K562 (cell line): ENCODE measurements around the gene SLC9A3. TPM values are rescaled to one million over a fixed set of nuclear protein-coding genes. Genes with fewer than 3 reads are reported as not detected.

Experiments
- BACH1 ChIP-seq: fragments of 200-800 bp; sonication (Bioruptor generic); IDR thresholded peaks from 2 replicates; pipeline ENCODE4 v1.6.1; 2016; ENCODE audit warnings: missing genetic modification characterization, missing compliant biosample characterization
- ETV5 ChIP-seq: sonication (generic); formaldehyde crosslinking; IDR thresholded peaks from 2 replicates; pipeline ENCODE4 v1.4.0; 2020; ENCODE audit warnings: low read depth, mild to moderate bottlenecking, missing genetic modification reagents
- FOS ChIP-seq: IDR thresholded peaks from 3 replicates; pipeline ENCODE4 v1.6.1; 2011; ENCODE audit not compliant: insufficient read length; ENCODE audit errors: extremely low read depth
- FOXK2 ChIP-seq, 2 experiments: fragments of 450-650 bp; IDR thresholded peaks in 1 of 2; conservative IDR thresholded peaks in 1 of 2; 2 replicates each; pipeline ENCODE4 v1.6.1; 2016; ENCODE audit warnings: low read depth in 2 of 2, mild to moderate bottlenecking in 1 of 2
- KDM5B ChIP-seq: fragments of 200-600 bp; sonication (generic); IDR thresholded peaks from 2 replicates; pipeline ENCODE4 v1.6.1; 2012; ENCODE audit warnings: low read depth, mild to moderate bottlenecking, moderate library complexity, low read length, control low read depth, inconsistent platforms; ENCODE audit not compliant: insufficient replicate concordance
- PCBP1 ChIP-seq: fragments of 200-400 bp; formaldehyde crosslinking; IDR thresholded peaks from 2 replicates; pipeline ENCODE4 v1.6.1; 2018; ENCODE audit warnings: mild to moderate bottlenecking, low read depth, low read length; ENCODE audit not compliant: poor library complexity, severe bottlenecking
- RBM34 ChIP-seq: fragments of 200-400 bp; formaldehyde crosslinking; IDR thresholded peaks from 2 replicates; pipeline ENCODE4 v1.6.1; 2018; ENCODE audit warnings: low read length, borderline replicate concordance; ENCODE audit not compliant: insufficient read depth
- SETDB1 ChIP-seq: IDR thresholded peaks from one replicate; pipeline ENCODE4 v1.6.1; 2012; ENCODE audit warnings: low read length, control low read depth, inconsistent platforms
- SIRT6 ChIP-seq: IDR thresholded peaks from one replicate; pipeline ENCODE4 v1.6.1; 2012; ENCODE audit warnings: low read depth, mild to moderate bottlenecking, control low read depth, inconsistent platforms, low read length, moderate library complexity
- SRF ChIP-seq, 2 experiments: fragments of 250-450, 450-650 bp in 1 of 2; sonication (Bioruptor Pico) in 1 of 2; sonication (generic) in 1 of 2; formaldehyde crosslinking; IDR thresholded peaks; 2 replicates each; pipeline versions ENCODE4 v1.5.0 to v1.5.1; 2020 to 2022; ENCODE audit warnings: mild to moderate bottlenecking in 1 of 2, missing genetic modification reagents in 1 of 2
- STAT5A ChIP-seq: IDR thresholded peaks from 2 replicates; pipeline ENCODE4 v1.6.1; 2012; ENCODE audit warnings: low read length, inconsistent platforms, borderline replicate concordance
- ZNF431 ChIP-seq: sonication (generic); formaldehyde crosslinking; IDR thresholded peaks from 2 replicates; pipeline ENCODE4 v1.8.0; 2022; ENCODE audit warnings: mild to moderate bottlenecking, missing genetic modification reagents
- polyA plus RNA-seq, 8 experiments: library from polyadenylated mRNA; depleted of rRNA in 4 of 8; stranded (reverse) in 5 of 8; unstranded in 3 of 8; fragments of >200 nt; fragmentation: Nextera tagmentation in 2 of 8; fragmentation: Illumina TruSeq in 1 of 8; extraction: Ambion mirVana in 2 of 8; extraction: Trizol in 1 of 8; gene quantifications; 2 replicates each; pipeline versions ENCODE4 v1.2.1 to v1.2.3, GENCODE V29; 2011 to 2014; ENCODE audit warnings: inconsistent platforms in 1 of 8, missing spikeins in 1 of 8
- total RNA-seq, 7 experiments: library from RNA; depleted of rRNA in 6 of 7; stranded (reverse); fragments of >200 nt in 6 of 7; fragmentation: Illumina TruSeq in 2 of 7; extraction: Trizol in 2 of 7; gene quantifications; 2 replicates each; pipeline versions ENCODE4 v1.2.1 to v1.2.3, GENCODE V29; 2011 to 2021; ENCODE audit warnings: low replicate concordance in 1 of 7
- TF ChIP-seq, protein P1 (sequence below), 2 experiments: fragments of 450-650 bp; IDR thresholded peaks; 2 replicates each; pipeline ENCODE4 v1.6.1; 2016; ENCODE audit warnings: mild to moderate bottlenecking in 2 of 2, borderline replicate concordance in 1 of 2, low read depth in 1 of 2, moderate library complexity in 1 of 2
- TF ChIP-seq, protein P2 (sequence below): fragments of 450-650 bp; formaldehyde crosslinking; IDR thresholded peaks from 2 replicates; pipeline ENCODE4 v1.4.0; 2022; ENCODE audit warnings: missing genetic modification characterization
- TF ChIP-seq, protein P3 (sequence below): fragments of 250-450 bp; sonication (Bioruptor Pico); IDR thresholded peaks from 2 replicates; pipeline ENCODE4 v1.8.0; 2022; ENCODE audit warnings: inconsistent platforms, mild to moderate bottlenecking, moderate library complexity, borderline replicate concordance

The SLC9A3 gene
- total and polyA plus RNA-seq, 9 of the 15 experiments (the other 6 are each of a cell fraction or from before 2014, with no cell fraction given): 1.5 to 5.8 (median 3.7) TPM; not detected in 2

DNA sequence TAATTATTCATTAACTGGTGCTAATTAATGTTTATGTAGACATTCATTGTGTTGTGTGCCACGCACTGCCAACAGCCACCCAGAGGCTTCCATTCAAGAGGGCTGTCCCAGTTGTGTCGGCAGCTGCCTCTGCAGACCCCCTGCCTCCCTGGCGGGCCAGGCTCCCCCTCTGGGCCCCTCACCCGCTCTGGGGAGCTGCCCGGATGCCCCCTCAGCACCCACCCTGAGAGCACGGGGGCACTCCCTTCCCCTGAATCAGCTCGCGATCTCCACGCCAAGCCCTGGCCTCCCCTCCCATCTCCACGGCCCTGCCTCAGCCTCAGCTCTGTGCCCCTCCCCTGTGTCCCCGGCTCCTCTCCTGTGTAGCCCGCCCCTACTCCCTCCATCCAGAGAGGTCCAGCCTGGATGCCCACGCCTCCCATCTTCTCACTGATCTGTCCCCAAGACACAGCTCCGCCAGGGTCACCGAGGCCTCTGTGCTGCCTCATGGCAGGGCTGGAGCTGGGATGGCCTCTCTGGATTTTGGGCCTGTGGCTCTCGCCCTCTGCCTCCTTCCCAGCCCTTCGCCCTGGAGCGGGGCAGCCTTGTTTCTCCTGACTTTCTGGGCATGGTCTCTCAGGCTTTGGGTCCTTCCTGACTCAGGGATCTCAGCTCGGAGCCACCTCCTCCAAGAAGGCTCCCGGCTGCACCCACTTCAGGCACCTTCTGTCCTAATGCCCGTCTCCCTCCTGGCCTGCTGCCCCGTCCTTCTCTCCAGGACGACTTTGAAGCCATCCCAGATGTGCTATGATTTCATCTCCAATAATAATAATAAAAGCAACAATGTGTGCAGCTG is 16.0 kb upstream of the SLC9A3 start (continued):
- TF ChIP-seq, protein P1, sequence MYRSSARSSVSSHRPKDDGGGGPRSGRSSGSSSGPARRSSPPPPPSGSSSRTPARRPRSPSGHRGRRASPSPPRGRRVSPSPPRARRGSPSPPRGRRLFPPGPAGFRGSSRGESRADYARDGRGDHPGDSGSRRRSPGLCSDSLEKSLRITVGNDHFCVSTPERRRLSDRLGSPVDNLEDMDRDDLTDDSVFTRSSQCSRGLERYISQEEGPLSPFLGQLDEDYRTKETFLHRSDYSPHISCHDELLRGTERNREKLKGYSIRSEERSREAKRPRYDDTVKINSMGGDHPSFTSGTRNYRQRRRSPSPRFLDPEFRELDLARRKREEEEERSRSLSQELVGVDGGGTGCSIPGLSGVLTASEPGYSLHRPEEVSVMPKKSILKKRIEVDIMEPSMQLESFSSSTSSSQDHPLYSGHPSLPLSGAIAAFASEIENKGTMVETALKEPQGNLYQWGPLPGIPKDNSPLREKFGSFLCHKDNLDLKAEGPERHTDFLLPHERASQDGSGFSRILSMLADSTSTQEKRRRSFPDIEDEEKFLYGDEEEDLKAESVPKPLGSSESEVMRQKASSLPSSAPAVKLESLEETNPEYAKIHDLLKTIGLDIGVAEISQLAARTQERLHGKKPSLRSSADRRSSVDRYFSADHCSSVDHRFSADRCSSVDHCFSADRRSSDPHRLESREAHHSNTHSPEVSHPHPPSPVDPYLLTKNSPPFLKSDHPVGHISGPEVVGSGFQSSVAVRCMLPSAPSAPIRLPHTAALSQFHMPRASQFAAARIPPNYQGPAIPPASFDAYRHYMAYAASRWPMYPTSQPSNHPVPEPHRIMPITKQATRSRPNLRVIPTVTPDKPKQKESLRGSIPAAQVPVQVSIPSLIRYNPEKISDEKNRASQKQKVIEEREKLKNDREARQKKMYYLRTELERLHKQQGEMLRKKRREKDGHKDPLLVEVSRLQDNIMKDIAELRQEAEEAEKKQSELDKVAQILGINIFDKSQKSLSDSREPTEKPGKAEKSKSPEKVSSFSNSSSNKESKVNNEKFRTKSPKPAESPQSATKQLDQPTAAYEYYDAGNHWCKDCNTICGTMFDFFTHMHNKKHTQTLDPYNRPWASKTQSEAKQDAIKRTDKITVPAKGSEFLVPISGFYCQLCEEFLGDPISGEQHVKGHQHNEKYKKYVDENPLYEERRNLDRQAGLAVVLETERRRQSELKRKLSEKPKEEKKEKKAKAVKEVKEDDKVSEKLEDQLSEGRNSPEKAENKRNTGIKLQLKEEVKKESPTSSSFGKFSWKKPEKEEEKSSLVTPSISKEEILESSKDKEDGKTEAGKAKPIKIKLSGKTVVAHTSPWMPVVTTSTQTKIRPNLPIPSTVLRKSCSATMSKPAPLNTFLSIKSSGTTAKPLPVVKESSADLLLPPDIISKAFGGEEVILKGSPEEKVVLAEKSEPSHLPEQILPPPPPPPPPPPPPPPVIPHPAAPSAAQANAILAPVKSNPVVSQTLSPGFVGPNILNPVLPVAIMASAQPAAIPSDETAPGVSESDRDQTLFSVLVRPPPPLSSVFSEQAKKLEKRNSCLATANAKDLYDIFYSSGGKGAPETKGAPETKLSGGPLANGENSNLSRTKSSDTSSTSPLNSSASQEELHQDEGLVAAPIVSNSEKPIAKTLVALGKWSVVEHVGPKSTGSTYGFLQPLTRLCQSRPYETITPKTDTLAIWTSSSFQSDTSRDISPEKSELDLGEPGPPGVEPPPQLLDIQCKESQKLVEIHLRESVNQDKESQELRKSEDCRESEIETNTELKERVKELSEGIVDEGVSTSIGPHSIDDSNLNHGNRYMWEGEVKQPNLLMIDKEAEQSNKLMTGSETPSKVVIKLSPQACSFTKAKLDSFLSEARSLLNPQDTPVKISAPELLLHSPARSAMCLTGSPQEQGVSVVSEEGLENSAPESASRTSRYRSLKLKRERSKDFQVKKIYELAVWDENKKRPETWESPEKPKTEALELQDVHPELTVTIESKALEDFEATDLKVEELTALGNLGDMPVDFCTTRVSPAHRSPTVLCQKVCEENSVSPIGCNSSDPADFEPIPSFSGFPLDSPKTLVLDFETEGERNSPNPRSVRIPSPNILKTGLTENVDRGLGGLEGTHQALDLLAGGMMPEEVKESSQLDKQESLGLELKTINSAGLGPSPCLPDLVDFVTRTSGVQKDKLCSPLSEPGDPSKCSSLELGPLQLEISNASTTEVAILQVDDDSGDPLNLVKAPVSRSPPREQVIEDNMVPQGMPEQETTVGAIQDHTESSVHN (IDR thresholded peaks at IDR 0.05; ENCODE audit: borderline replicate concordance in 1 of 2, low read depth in 1 of 2): no peak
- TF ChIP-seq BACH1 (tag): no peak
- no peak for TF ChIP-seq SRF (CRISPR knock-in tag; IDR thresholded peaks at IDR 0.05)
- no peak for TF ChIP-seq FOS
- TF ChIP-seq SIRT6: no peak
- no peak for TF ChIP-seq ZNF431 (CRISPR knock-in tag)
- no peak for TF ChIP-seq RBM34
- no peak for TF ChIP-seq ETV5 (CRISPR knock-in tag)
- no peak for TF ChIP-seq STAT5A
- TF ChIP-seq, protein P2, sequence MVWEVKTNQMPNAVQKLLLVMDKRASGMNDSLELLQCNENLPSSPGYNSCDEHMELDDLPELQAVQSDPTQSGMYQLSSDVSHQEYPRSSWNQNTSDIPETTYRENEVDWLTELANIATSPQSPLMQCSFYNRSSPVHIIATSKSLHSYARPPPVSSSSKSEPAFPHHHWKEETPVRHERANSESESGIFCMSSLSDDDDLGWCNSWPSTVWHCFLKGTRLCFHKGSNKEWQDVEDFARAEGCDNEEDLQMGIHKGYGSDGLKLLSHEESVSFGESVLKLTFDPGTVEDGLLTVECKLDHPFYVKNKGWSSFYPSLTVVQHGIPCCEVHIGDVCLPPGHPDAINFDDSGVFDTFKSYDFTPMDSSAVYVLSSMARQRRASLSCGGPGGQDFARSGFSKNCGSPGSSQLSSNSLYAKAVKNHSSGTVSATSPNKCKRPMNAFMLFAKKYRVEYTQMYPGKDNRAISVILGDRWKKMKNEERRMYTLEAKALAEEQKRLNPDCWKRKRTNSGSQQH (CRISPR knock-in tag): no peak
- no peak for TF ChIP-seq SETDB1
- TF ChIP-seq PCBP1: no peak
- TF ChIP-seq, protein P3, sequence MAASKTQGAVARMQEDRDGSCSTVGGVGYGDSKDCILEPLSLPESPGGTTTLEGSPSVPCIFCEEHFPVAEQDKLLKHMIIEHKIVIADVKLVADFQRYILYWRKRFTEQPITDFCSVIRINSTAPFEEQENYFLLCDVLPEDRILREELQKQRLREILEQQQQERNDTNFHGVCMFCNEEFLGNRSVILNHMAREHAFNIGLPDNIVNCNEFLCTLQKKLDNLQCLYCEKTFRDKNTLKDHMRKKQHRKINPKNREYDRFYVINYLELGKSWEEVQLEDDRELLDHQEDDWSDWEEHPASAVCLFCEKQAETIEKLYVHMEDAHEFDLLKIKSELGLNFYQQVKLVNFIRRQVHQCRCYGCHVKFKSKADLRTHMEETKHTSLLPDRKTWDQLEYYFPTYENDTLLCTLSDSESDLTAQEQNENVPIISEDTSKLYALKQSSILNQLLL: no peak
- no peak for TF ChIP-seq FOXK2 (conservative IDR thresholded peaks at IDR 0.05 in 1 of 2, IDR thresholded peaks at IDR 0.05 in 1 of 2; ENCODE audit: low read depth in 2 of 2)
- TF ChIP-seq KDM5B: no peak
